ENCODE measurements around the gene RCVRN. TPM values are rescaled to one million over a fixed set of nuclear protein-coding genes. Genes with fewer than 3 reads are reported as not detected.

The RCVRN gene
- total RNA-seq, 1 experiment from 2014 or later, result not detected

DNA sequence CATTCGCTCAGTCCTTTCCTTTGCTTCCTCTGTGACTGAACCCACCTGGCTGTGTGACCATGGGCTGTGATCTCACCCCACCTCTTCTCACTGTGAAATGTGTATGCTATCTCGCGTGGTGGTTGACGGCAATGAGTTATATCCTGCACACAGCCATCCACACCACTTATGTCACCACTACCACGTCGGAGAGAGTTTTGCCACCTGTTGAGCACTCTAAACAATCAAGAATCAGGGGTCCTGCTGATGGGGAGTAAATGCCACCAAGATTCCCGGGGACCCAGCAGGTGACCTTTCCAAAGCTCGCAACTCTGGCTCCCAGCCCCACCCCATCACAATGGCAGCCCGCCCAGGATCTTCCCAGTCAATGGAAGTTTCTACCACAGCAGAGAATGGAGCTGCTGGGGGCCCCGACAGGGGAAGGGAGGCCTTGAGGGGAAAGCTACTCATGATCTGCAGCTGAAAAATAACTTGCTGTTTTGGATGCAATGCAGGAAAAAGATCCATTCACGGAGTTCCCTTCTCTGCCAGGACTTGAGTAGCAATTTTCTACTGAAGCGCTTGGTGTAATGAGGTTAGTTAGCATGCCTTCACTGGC, 26.2 kb upstream of the RCVRN start:
- WGBS (ENCODE audit: extremely low coverage, insufficient read length, low lambda C conversion rate), result no CpG with 5 or more reads among the region's 12 CpGs
- Mint-ChIP-seq H3K4me3 (no peak overlapping the region; a peak in 1 of 5 replicates), H3K27ac (no peak overlapping the region), H3K9me3 (no peaks in the 10 kb centered on the region), H3K36me3 (ENCODE audit: insufficient read depth in 1 of 3, low read depth in 3 of 3) (no peaks in the 10 kb centered on the region), H3K4me1 (peaks cover 10 to 18% of the 10 kb centered on the region in 2 experiments), H3K27me3 (ENCODE audit: low read depth) (peaks cover 2% of the 10 kb centered on the region; the same call in 1 of the 2 replicates)
- Histone ChIP-seq H3K9ac (ENCODE audit: extremely low read depth, insufficient read length, low read length) (no peak overlapping the region), H3T11ph (ENCODE audit: low read length) (no peak overlapping the region), H4K5ac (ENCODE audit: insufficient read length, low read depth, low read length) (no peak overlapping the region), H3K4me1 (ENCODE audit: insufficient read depth, low read length) (no peaks in the 10 kb centered on the region), H4K8ac (replicated peaks; ENCODE audit: insufficient read length, low read depth, low read length) (no peak overlapping the region), H3K9me3 (ENCODE audit: control insufficient read depth, low read depth, low read length) (no peaks in the 10 kb centered on the region), H3K14ac (ENCODE audit: insufficient read depth, low read length) (no peak overlapping the region), H3K79me2 (ENCODE audit: insufficient read depth, low read length) (no peaks in the 10 kb centered on the region), H2BK20ac (ENCODE audit: low read depth, low read length, poor library complexity, severe bottlenecking) (no peak overlapping the region), H3K18ac (ENCODE audit: insufficient read length, low read depth, low read length) (no peak overlapping the region), H3K4ac (ENCODE audit: low read depth, low read length) (no peak overlapping the region), H3K4me2 (ENCODE audit: insufficient read depth, insufficient read length, low read length) (no peak overlapping the region), H3K27me3 (ENCODE audit: insufficient read depth, low read length) (no peaks in the 10 kb centered on the region), H4K91ac (ENCODE audit: insufficient read length, low read depth, low read length) (no peak overlapping the region), H3K27ac (ENCODE audit: insufficient read length, low read depth, low read length) (no peak overlapping the region), H2BK120ac (ENCODE audit: low read depth, low read length, poor library complexity, severe bottlenecking) (no peak overlapping the region), H3K23ac (ENCODE audit: insufficient read length, low read depth, low read length) (no peak overlapping the region), H2BK15ac (ENCODE audit: low read depth, low read length) (no peak overlapping the region), H3K23me2 (ENCODE audit: insufficient read length, low read depth, low read length, poor library complexity, severe bottlenecking) (no peaks in the 10 kb centered on the region), H3K56ac (ENCODE audit: insufficient read length, low read depth, low read length) (no peak overlapping the region), H2BK5ac (ENCODE audit: insufficient read length, low read length) (no peak overlapping the region), H3K79me1 (ENCODE audit: insufficient read depth, low read depth, low read length, poor library complexity, severe bottlenecking) (no peaks in the 10 kb centered on the region), H2AK5ac (ENCODE audit: insufficient read length, low read length) (no peak overlapping the region), H2AFZ (ENCODE audit: low read length) (no peak overlapping the region), H2BK12ac (ENCODE audit: insufficient read length, low read depth, low read length) (no peak overlapping the region), H4K20me1 (ENCODE audit: control insufficient read depth, insufficient read depth, insufficient read length) (no peaks in the 10 kb centered on the region)
- DNase-seq, result no peak
- TF ChIP-seq, protein P1, sequence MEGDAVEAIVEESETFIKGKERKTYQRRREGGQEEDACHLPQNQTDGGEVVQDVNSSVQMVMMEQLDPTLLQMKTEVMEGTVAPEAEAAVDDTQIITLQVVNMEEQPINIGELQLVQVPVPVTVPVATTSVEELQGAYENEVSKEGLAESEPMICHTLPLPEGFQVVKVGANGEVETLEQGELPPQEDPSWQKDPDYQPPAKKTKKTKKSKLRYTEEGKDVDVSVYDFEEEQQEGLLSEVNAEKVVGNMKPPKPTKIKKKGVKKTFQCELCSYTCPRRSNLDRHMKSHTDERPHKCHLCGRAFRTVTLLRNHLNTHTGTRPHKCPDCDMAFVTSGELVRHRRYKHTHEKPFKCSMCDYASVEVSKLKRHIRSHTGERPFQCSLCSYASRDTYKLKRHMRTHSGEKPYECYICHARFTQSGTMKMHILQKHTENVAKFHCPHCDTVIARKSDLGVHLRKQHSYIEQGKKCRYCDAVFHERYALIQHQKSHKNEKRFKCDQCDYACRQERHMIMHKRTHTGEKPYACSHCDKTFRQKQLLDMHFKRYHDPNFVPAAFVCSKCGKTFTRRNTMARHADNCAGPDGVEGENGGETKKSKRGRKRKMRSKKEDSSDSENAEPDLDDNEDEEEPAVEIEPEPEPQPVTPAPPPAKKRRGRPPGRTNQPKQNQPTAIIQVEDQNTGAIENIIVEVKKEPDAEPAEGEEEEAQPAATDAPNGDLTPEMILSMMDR (conservative IDR thresholded peaks at IDR 0.05), result no peak

Measured in H9 (cell line).